BE2C (cell line): Measurements from ENCODE around the gene ALOX5AP.

ENCODE experiments used
- DNase-seq: peaks from one replicate; pipeline ENCODE4 v3.0.0-alpha.2; 2020
- H3K27me3 ChIP-seq: fragments of 250-450 bp; sonication (Bioruptor Pico); 2 replicates; pipeline ENCODE4 v1.5.1; 2020; ENCODE audit warnings: mild to moderate bottlenecking
- H3K36me3 ChIP-seq: fragments of 250-450 bp; sonication (Bioruptor Pico); 2 replicates; pipeline ENCODE4 v1.5.1; 2020; ENCODE audit warnings: mild to moderate bottlenecking
- H3K4me1 ChIP-seq: fragments of 250-450 bp; sonication (Bioruptor Pico); 2 replicates; pipeline ENCODE4 v1.5.1; 2020
- H3K4me3 ChIP-seq: 2 replicates; pipeline ENCODE4 v1.5.1; 2011; ENCODE audit warnings: low read depth, low read length
- H3K9me3 ChIP-seq: fragments of 250-450 bp; sonication (Bioruptor Pico); 2 replicates; pipeline ENCODE4 v1.5.1; 2020
- TF ChIP-seq, protein P1 (sequence below): IDR thresholded peaks from 2 replicates; pipeline ENCODE4 v1.5.1; 2012; ENCODE audit warnings: mild to moderate bottlenecking, low read depth, low read length

The ALOX5AP gene

DNA sequence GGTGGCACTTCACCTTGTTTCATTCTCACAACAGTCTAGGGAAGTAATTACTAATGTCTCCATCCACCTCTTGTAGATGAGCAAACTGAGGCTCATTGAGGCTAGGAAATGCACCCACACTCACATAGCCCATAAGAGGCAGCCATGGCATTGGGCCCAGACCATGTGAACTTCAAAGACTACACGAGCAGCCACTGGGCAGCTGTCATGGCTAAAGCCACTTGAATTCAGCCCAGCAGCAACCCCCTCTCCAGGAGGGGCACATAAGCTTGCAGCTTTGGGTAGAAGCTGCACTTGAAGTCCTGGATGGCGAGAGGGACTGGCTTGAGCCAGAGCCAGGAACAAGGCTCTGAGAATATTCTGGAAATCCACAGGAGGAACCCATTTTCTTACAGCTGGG is 13.4 kb downstream of the ALOX5AP start:
- DNase-seq = no peak
- TF ChIP-seq, protein P1, sequence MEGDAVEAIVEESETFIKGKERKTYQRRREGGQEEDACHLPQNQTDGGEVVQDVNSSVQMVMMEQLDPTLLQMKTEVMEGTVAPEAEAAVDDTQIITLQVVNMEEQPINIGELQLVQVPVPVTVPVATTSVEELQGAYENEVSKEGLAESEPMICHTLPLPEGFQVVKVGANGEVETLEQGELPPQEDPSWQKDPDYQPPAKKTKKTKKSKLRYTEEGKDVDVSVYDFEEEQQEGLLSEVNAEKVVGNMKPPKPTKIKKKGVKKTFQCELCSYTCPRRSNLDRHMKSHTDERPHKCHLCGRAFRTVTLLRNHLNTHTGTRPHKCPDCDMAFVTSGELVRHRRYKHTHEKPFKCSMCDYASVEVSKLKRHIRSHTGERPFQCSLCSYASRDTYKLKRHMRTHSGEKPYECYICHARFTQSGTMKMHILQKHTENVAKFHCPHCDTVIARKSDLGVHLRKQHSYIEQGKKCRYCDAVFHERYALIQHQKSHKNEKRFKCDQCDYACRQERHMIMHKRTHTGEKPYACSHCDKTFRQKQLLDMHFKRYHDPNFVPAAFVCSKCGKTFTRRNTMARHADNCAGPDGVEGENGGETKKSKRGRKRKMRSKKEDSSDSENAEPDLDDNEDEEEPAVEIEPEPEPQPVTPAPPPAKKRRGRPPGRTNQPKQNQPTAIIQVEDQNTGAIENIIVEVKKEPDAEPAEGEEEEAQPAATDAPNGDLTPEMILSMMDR = no peak
- Histone ChIP-seq H3K27me3 (no peaks in the 10 kb centered on the region), H3K4me1 (peaks cover 14% of the 10 kb centered on the region), H3K4me3 (no peak overlapping the region), H3K36me3 (no peaks in the 10 kb centered on the region), H3K9me3 (0 out of 2 replicates have a peak, but pooled peaks cover 1% of the 10 kb centered on the region)

DNA sequence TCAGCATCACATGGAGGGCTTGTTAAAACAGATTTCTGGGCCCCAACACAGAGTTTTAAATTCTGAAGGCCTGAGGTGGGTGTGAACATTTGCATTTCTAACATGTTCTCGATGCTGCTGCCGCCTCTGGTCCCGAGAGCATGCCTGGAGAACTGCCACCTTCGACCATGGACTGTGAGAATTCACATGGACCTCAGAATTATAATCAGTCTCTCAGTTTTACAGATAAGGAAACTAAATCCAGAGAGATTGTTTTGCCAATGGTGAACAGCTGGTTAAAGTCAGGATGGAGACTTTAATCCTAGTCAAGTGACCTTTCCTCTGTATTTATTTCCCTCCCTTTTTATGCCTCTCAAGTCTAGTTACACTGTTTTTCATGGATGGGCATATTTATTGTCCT is 14.7 kb downstream of the ALOX5AP start:
- Histone ChIP-seq H3K4me1 (peaks cover 14% of the 10 kb centered on the region), H3K4me3 (no peak overlapping the region), H3K36me3 (no peaks in the 10 kb centered on the region), H3K9me3 (no peaks in the 10 kb centered on the region), H3K27me3 (no peaks in the 10 kb centered on the region)
- TF ChIP-seq, protein P1 = no peak
- no peak for DNase-seq

DNA sequence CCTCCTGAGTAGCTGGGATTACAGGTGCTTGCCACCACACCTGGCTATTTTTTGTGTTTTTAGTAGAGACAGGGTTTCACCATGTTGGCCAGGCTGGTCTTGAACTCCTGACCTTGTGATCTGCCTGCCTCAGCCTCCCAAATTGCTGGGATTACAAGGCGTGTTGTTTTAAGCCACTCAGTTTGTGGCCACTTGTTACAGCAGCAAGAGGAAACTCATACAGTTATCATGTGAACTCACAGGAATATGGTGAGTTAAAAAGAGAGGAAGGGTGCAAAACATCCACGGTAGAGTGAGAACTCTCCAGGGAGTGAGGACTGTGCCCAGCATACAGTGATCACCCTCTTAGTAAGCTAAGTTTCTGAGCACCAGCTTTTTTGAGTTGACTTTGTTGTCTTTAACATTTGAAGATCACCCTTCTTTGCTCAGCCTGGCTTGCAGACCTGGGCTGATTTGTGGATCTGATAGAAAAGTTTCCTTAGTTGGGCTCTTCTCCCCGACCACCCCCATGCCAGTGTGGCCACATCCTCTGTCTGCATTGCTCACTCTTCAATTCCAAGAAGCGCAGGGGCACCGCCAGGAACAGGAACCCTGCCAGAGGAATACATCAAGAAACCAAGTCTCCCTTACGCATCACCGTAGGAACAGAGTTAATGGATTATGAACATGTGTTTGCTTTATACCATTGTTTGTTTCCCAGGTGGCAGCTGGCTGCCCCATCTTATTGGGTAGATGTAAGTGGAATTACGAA is 16.0 kb downstream of the ALOX5AP start:
- H3K9me3 ChIP-seq = no peaks in the 10 kb centered on the region
- DNase-seq = no peak
- H3K4me1 ChIP-seq = peaks cover 6% of the 10 kb centered on the region
- no peaks in the 10 kb centered on the region for H3K36me3 ChIP-seq
- H3K4me3 ChIP-seq = no peak overlapping the region
- no peaks in the 10 kb centered on the region for H3K27me3 ChIP-seq
- TF ChIP-seq, protein P1 = no peak

DNA sequence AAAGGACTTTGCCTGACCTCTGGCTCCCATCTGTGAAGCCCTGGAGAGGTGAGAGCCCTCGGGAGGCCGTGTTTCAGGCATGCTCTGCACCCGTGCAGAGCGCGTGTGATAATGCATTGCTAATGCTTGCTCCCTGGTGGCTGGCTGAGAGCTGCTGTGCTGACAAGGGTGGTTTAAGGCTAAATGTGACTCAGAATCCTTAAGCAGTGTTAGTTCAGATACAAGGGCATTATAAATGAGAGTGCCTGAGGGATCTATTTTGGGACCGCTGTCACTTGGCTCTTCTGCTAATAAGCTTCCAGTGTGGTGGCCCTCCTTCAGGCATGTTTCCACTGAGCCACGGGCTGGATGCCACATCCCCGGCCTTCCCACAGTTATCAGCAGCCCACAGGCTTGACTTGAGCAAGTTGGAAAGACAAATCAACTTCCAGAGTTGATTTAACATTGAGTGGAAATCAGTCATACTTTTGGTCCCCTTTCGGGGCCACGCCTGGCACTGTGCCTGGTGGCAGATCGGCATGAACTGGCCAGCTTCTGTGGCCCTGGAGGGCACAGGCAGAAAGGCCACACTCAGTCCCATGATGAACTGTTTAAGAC is 17.0 kb downstream of the ALOX5AP start:
- TF ChIP-seq, protein P1 = no peak
- no peak for DNase-seq
- no peak overlapping the region for H3K4me3 ChIP-seq
- no peaks in the 10 kb centered on the region for H3K27me3 ChIP-seq
- H3K36me3 ChIP-seq = no peaks in the 10 kb centered on the region
- no peaks in the 10 kb centered on the region for H3K9me3 ChIP-seq
- H3K4me1 ChIP-seq = peaks cover 6% of the 10 kb centered on the region

DNA sequence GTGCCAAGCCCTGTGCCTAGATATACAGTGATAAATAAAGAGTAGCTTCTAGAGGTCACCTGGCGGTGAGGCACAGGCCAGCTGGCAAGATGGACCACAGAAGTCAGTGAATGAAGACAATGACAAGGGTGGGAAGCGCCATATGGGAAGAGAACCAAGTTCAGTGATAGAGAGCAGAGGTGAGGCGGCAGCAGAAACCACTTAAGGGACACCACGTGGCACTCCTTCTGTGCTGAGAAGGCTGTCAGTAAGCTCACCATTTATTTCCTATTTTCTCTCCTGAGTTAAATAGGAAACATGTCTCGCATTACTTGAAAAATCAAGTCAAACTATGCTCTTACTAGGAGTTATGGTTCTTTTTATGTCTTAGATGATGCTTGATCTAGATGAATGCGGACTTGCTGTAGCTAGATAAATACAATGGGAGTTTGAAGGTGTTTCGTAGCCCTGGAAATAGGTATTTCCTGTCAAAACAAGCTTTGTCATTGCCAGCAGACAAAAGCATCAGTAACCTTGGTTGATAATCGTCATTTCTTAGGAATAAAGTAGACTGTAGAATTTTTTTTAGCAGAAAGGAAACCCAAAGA is 17.8 kb downstream of the ALOX5AP start:
- Histone ChIP-seq H3K27me3 (no peaks in the 10 kb centered on the region), H3K9me3 (no peaks in the 10 kb centered on the region), H3K36me3 (no peaks in the 10 kb centered on the region), H3K4me3 (no peak overlapping the region), H3K4me1 (peaks cover 11% of the 10 kb centered on the region)
- TF ChIP-seq, protein P1 = no peak
- DNase-seq = no peak

DNA sequence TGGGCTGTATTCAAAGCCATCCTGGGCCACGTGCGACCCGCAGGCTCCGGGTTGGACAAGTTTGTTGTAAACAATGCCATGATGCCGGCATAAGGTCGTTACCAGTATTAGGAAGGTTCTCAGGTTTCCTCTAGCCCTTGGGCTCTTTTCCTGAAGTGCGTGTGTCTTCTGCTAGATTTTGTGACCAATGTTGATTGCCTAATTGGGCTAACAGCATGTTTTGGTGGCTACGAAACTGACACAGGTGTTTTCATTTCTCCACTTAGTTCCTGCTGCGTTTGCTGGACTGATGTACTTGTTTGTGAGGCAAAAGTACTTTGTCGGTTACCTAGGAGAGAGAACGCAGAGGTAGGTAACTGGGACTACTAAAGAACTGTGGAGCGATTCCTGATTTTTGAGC is 20.3 kb downstream of the ALOX5AP start:
- Histone ChIP-seq H3K36me3 (no peaks in the 10 kb centered on the region), H3K27me3 (no peaks in the 10 kb centered on the region), H3K9me3 (no peaks in the 10 kb centered on the region), H3K4me1 (peaks cover 11% of the 10 kb centered on the region), H3K4me3 (no peak overlapping the region)
- no peak for DNase-seq
- TF ChIP-seq, protein P1 = no peak
